Pancreas (tissue), 10 donors: ENCODE data around the gene KRTAP5-7. TPM values are rescaled to one million over a fixed set of nuclear protein-coding genes. Genes with fewer than 3 reads are reported as not detected.
"Not testable (repeated sequence)": the region's sequence is repeated elsewhere in the genome, so short reads cannot be mapped to it uniquely, and the experiment has no call there.

Experiments used
- ATAC-seq, 4 donors: fragments of 200-7000 bp; cut with Tn5 transposase; one replicate each; pipeline versions ENCODE4 v1.8.0 to v1.9.1; 2020; ENCODE audit warnings: mild to moderate bottlenecking in 4 of 4, moderate library complexity in 4 of 4
- DNase-seq, 6 donors: peaks; one replicate each; pipeline ENCODE4 v3.0.0-alpha.2; 2020
- FAIRE-seq: peaks from 2 replicates; lab custom pipeline; 2012; peaks lifted over from hg19 to GRCh38; lab: Jason Lieb, UNC
- H3K27ac ChIP-seq, 4 donors: fragments of 200-600 bp; sonication (generic); 1 replicate in 3 of 4; 2 replicates in 1 of 4; pipeline versions ENCODE4 v1.5.0 to v1.8.0; 2020
- H3K27me3 ChIP-seq, 4 donors: fragments of 200-600 bp; one replicate each; pipeline ENCODE4 v1.8.0; 2021
- H3K36me3 ChIP-seq, 3 donors: fragments of 200-600 bp; sonication (generic) in 1 of 3; one replicate each; pipeline versions ENCODE4 v1.5.0 to v1.8.0; 2020 to 2021
- H3K4me1 ChIP-seq, 3 donors: fragments of 200-600 bp; one replicate each; pipeline ENCODE4 v1.8.0; 2021
- H3K4me3 ChIP-seq, 4 donors: fragments of 200-600 bp; sonication (generic) in 2 of 4; one replicate each; pipeline versions ENCODE4 v1.5.0 to v1.8.0; 2020 to 2021
- H3K9me3 ChIP-seq, 4 donors: fragments of 200-600 bp; one replicate each; pipeline ENCODE4 v1.8.0; 2021
- whole genome bisulfite sequencing, 2 donors: extraction: QIAGEN DNeasy Blood & Tissue Kit; methylation state at CpG; one replicate each; pipeline ENCODE4 v1.1.7; 2013; 5-methylcytosine and 5-hydroxymethylcytosine counted together
- intact Hi-C, 3 donors: fragments of 100-400 bp; cut with DNase I; formaldehyde crosslinking; loops; one replicate each; pipeline versions ENCODE4 v1.11.1 to v1.14.2; 2022
- polyA plus RNA-seq, 2 donors: library from polyadenylated mRNA; stranded (reverse); fragments of 200-250 nt; gene quantifications; one replicate each; pipeline ENCODE4 v1.2.3, GENCODE V29; 2013
- total RNA-seq, 6 donors: library from RNA; stranded (reverse); fragmentation: NEBNext Ultra II Directional in 4 of 6; extraction: Animal tissue kit (Norgen Biotek cat#: 25700) in 4 of 6; gene quantifications; one replicate each; pipeline versions ENCODE4 v1.2.1 to v1.2.4, GENCODE V29; 2021 to 2023
- TF ChIP-seq, protein P1 (sequence below), 4 donors: fragments of 200-600 bp; sonication (generic) in 3 of 4; IDR thresholded peaks; one replicate each; pipeline versions ENCODE4 v1.5.0 to v1.8.0; 2021; ENCODE audit warnings: antibody characterized with exemption in 4 of 4
- donor health status: healthy with polysubstance abuse.
- donor health status: DM: no; HTN: no; CAD: no; lungs with moderate emphysema.
- donor health status: DM: no; HTN: no; CAD: no.
- donor health status: control.
- donor health status: control.
- donor health status: Bipolar disorder and iron deficiency.
- donor health status: DM: yes; HTN: yes; CAD: no.
- donor health status: DM: no; HTN: no; CAD: no.
- donor health status: DM: no; HTN: no; CAD: no.
- donor health status: DM: yes; HTN: yes; CAD: no.

Gene KRTAP5-7
- total and polyA plus RNA-seq, 8 donors, result 0.12 to 0.19 (median 0.14) TPM; not detected in 4

DNA sequence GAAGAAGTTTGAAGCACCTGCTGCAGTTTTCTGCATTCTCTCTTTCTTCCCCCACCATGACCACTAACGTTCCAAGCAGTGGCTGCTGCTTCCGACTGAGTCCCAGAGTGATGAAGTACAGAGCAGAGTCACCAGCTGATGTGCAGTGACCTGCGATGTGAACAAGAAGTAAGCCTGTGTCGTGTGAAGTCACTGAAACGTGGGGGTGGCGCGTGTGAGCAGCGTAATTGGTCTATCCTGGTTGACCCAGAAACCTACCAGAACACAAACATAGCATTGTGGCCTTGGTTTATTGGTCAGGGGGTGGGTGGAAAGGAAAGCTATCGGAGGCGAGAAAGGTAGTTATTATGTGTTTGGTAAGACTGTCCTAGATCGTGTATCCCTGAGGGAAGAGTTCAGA is 3.5 kb downstream of the KRTAP5-7 start:
- TF ChIP-seq, protein P1, sequence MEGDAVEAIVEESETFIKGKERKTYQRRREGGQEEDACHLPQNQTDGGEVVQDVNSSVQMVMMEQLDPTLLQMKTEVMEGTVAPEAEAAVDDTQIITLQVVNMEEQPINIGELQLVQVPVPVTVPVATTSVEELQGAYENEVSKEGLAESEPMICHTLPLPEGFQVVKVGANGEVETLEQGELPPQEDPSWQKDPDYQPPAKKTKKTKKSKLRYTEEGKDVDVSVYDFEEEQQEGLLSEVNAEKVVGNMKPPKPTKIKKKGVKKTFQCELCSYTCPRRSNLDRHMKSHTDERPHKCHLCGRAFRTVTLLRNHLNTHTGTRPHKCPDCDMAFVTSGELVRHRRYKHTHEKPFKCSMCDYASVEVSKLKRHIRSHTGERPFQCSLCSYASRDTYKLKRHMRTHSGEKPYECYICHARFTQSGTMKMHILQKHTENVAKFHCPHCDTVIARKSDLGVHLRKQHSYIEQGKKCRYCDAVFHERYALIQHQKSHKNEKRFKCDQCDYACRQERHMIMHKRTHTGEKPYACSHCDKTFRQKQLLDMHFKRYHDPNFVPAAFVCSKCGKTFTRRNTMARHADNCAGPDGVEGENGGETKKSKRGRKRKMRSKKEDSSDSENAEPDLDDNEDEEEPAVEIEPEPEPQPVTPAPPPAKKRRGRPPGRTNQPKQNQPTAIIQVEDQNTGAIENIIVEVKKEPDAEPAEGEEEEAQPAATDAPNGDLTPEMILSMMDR (IDR thresholded peaks at IDR 0.05), result no peak
- H3K27me3 ChIP-seq, result no peaks in the 10 kb centered on the region
- H3K36me3 ChIP-seq, result no peaks in the 10 kb centered on the region
- 91% methylated on average over 11 of the region's 11 CpGs for WGBS, 2 donors
- H3K9me3 ChIP-seq, result no peaks in the 10 kb centered on the region
- H3K4me3 ChIP-seq, result no peak overlapping the region
- no peak for FAIRE-seq
- DNase-seq, result no peak
- intact Hi-C loops, result no loop called here
- no peak for ATAC-seq
- H3K4me1 ChIP-seq, result peaks cover 0 to 10% (median 6%) of the 10 kb centered on the region in 3 donors
- no peak overlapping the region for H3K27ac ChIP-seq

DNA sequence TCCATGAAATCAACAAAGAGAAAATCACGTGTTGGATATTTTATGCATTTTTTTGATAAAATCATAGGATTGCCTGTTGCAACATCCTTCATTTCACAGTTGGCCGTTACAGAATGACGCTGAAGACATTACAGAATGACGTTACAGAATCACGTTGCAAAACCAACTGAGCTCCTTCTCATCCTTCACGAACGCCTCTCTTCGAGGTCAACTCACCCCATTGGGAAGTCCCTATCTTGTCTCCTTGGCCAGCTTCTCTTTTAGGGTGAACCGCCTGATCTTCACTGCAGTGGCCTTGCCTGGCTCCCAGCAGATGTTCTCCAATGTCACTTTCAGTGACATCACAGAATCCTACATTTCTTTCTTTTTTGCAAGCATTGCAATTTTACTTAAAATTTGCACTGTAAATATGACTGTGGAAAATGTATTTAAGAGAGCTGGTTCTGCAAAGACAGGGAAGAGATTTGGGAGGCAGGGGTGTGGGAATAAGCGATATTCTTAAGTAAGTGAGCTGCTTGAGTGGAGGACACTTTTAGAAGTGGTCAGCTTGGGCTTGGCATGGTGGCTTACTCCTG is 5.1 kb downstream of the KRTAP5-7 start:
- Histone ChIP-seq H3K27ac (no peak overlapping the region), H3K36me3 (no peaks in the 10 kb centered on the region), H3K9me3 (no peaks in the 10 kb centered on the region), H3K4me1 (peaks cover 0 to 10% (median 6%) of the 10 kb centered on the region in 3 donors), H3K4me3 (no peak overlapping the region), H3K27me3 (no peaks in the 10 kb centered on the region)
- intact Hi-C loops, result no loop called here
- TF ChIP-seq, protein P1 (IDR thresholded peaks at IDR 0.05), result no peak
- FAIRE-seq (no peak), ATAC-seq (no peak), DNase-seq (no peak)
- WGBS, 2 donors, result 84 to 85% methylated on average over 10 of the region's 10 CpGs

DNA sequence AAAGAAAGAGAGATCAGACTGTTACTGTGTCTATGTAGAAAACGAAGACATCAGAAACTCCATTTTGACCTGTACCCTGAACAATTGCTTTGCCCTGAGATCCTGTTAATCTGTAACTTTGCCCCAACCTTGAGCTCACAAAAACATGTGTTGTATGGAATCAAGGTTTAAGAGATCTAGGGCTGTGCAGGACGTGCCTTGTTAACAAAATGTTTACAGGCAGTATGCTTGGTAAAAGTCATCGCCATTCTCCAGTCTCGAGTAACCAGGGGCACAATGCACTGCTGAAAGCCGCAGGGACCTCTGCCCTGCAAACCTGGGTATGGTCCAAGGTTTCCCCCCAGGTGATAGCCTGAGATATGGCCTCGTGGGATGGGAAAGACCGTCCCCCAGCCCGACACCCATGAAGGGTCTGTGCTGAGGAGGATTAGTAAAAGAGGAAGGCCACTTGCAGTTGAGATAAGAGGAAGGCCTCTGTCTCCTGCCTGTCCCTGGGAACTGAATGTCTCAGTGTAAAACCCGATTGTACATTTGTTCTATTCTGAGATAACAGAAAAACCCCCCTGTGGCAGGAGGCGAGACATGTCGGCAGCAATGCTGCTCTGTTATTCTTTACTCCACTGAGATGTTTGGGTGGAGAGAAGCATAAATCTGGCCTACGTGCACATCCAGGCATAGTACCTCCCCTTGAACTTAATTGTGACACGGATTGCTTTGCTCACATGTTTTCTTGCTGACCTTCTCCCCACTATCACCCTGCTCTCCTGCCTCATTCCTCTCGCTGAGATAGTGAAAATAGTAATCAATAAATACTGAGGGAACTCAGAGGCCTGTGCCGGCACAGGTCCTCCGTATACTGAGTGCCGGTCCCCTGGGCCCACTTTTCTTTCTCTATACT is 7.9 kb downstream of the KRTAP5-7 start:
- Histone ChIP-seq H3K4me1 (peaks cover 0 to 10% (median 6%) of the 10 kb centered on the region in 3 donors), H3K27ac (peak overlapping the region in 1 of 4 donors; percentile 4)
- 20% methylated on average over 17 of the region's 17 CpGs for WGBS, 2 donors
- FAIRE-seq, intact Hi-C loops, H3K4me3 ChIP-seq, H3K9me3 ChIP-seq, DNase-seq, H3K27me3 ChIP-seq, H3K36me3 ChIP-seq, ATAC-seq: not testable (repeated sequence)

DNA sequence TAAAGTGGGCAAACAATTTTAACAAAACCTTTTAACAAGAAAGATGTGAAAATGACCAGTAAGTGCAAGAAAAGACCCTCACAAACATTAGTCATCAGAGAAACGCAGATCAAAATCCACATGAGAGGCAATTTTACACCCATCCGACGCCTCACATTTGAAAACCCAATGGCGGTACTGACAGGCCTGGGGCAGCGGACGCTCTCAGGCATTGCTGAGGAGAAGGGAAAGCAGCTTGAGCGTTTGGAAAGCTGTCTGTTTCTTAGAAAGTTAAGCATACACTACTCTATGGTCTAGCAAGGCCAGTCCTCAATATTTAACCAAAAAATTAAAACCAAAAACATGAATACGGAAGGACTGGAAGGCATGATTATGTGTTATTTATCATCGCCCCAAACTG is 8.8 kb downstream of the KRTAP5-7 start:
- Histone ChIP-seq H3K27ac (no peak overlapping the region), H3K9me3 (no peaks in the 10 kb centered on the region), H3K36me3 (no peaks in the 10 kb centered on the region), H3K27me3 (no peaks in the 10 kb centered on the region), H3K4me3 (no peak overlapping the region), H3K4me1 (peaks cover 0 to 10% (median 6%) of the 10 kb centered on the region in 3 donors)
- 96 to 97% methylated on average over 9 of the region's 9 CpGs for WGBS, 2 donors
- DNase-seq (no peak), ATAC-seq (no peak), FAIRE-seq (no peak)
- intact Hi-C loops, result no loop called here
- TF ChIP-seq, protein P1 (IDR thresholded peaks at IDR 0.05), result no peak

DNA sequence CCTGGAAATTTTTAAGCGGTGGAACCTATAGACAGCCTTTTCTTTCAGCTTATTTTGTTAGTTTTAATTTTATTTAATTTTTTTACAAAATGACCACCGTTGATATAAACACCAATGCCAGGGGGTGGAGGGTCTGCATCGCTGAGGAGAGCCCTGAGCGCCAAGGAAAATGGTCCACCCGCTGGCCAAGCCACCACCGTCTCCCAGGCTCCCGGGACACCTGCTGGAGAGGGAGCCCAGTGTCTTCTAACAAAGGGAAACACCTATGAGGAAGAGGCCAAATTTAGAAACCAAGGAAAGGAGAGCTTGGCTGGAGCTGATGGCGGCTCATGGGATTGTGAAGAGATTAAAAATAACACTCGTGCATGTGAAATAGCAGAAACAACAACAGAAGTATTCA is 10.5 kb downstream of the KRTAP5-7 start:
- Histone ChIP-seq H3K4me3 (no peak overlapping the region), H3K36me3 (no peaks in the 10 kb centered on the region), H3K27ac (no peak overlapping the region), H3K4me1 (peaks cover 0 to 10% (median 6%) of the 10 kb centered on the region in 3 donors), H3K27me3 (no peaks in the 10 kb centered on the region), H3K9me3 (no peaks in the 10 kb centered on the region)
- no peak for ATAC-seq
- intact Hi-C loops, result no loop called here
- FAIRE-seq, result no peak
- TF ChIP-seq, protein P1 (IDR thresholded peaks at IDR 0.05), result no peak
- 91% methylated on average over 9 of the region's 9 CpGs for WGBS, 2 donors
- DNase-seq, result no peak

DNA sequence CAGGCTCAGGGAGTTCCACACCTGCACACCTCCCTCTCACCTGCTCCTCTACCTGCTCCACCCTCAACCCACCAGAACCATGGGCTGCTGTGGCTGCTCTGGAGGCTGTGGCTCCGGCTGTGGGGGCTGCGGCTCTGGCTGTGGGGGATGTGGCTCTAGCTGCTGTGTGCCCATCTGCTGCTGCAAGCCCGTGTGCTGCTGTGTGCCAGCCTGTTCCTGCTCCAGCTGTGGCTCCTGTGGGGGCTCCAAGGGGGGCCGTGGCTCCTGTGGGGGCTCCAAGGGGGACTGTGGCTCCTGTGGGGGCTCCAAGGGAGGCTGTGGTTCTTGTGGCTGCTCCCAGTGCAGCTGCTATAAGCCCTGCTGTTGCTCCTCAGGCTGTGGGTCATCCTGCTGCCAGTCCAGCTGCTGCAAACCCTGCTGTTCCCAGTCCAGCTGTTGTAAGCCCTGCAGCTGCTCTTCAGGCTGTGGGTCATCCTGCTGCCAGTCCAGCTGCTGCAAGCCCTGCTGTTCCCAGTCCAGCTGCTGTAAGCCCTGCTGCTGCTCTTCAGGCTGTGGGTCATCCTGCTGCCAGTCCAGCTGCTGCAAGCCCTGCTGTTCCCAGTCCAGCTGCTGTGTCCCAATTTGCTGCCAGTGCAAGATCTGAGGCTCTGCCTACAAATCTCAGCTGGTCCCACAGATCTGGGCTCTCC is 11.1 kb downstream of the KRTAP5-7 start, which contains the start of gene KRTAP5-8:
Gene KRTAP5-8 (plus strand): TSS at position 49 of the 689 bp plus-strand sequence. CDS start 31 bp downstream, at position 80.
- H3K27me3 ChIP-seq, FAIRE-seq, H3K9me3 ChIP-seq, H3K27ac ChIP-seq, DNase-seq, H3K4me3 ChIP-seq, H3K36me3 ChIP-seq, ATAC-seq, intact Hi-C loops: not testable (repeated sequence)
- 74 to 76% methylated on average over 4 of the region's 4 CpGs for WGBS, 2 donors
- peaks cover 0 to 10% (median 6%) of the 10 kb centered on the region in 3 donors for H3K4me1 ChIP-seq
